ENCODE results near the gene SPA17.

Gene SPA17

GRCh38 chr11:124670732-124671131 is 3.0 kb upstream of the SPA17 start:
- Histone ChIP-seq H3K18ac (ENCODE audit: low read depth in 1 of 2, low read length in 2 of 2) (no peak overlapping the region), H2AFZ (ENCODE audit: low read depth, low read length) (no peak overlapping the region), H3K9me3 (ENCODE audit: control insufficient read depth, low read length) (no peaks in the 10 kb centered on the region), H3K23ac (ENCODE audit: low read length in 2 of 2) (no peak overlapping the region), H3K27me3 (ENCODE audit: control insufficient read depth in 1 of 2, insufficient read depth in 1 of 2, low read length in 2 of 2) (peaks cover 0 to 14% of the 10 kb centered on the region in 2 experiments), H3K4me3 (ENCODE audit: insufficient read depth in 1 of 2, low read depth in 1 of 2, low read length in 2 of 2) (no peak overlapping the region), H3K79me1 (replicated peaks; ENCODE audit: low read length, poor library complexity, severe bottlenecking) (peaks cover 2% of the 10 kb centered on the region), H4K91ac (ENCODE audit: low read length) (no peak overlapping the region), H2AK5ac (ENCODE audit: low read length, severe bottlenecking) (no peak overlapping the region), H3K36me3 (ENCODE audit: control insufficient read depth in 1 of 2, insufficient read depth in 2 of 2, low read depth in 1 of 2, low read length in 2 of 2) (peaks cover 0 to 18% of the 10 kb centered on the region in 2 experiments), H2BK5ac (ENCODE audit: low read depth, low read length, poor library complexity, severe bottlenecking) (no peak overlapping the region), H3K14ac (ENCODE audit: low read length in 2 of 2) (no peak overlapping the region), H2BK15ac (ENCODE audit: low read depth, poor library complexity, severe bottlenecking) (no peak overlapping the region), H4K8ac (ENCODE audit: low read length) (no peak overlapping the region), H3K4ac (ENCODE audit: low read depth in 1 of 2, low read length in 2 of 2) (no peak overlapping the region), H3K4me1 (ENCODE audit: control insufficient read depth, insufficient read depth, low read depth, low read length) (peaks cover 4% of the 10 kb centered on the region), H2BK12ac (ENCODE audit: low read length in 2 of 2) (no peak overlapping the region), H2BK120ac (ENCODE audit: low read depth, low read length) (no peak overlapping the region), H3K4me2 (ENCODE audit: low read length, poor library complexity, severe bottlenecking) (no peak overlapping the region), H3K27ac (ENCODE audit: low read length, poor library complexity, severe bottlenecking) (no peak overlapping the region), H3K9ac (ENCODE audit: low read length) (no peak overlapping the region)
- 58% methylated on average over 3 of the region's 3 CpGs for WGBS
- no peak for DNase-seq

GRCh38 chr11:124672536-124673215 is 1.0 kb upstream of the SPA17 start:
- no peak overlapping the region for H2BK15ac ChIP-seq (ENCODE audit: low read depth, poor library complexity, severe bottlenecking)
- WGBS = 84% methylated on average over 7 of the region's 7 CpGs

GRCh38 chr11:124674168-124674517 is 439 bp downstream of the SPA17 start:
- Histone ChIP-seq H2BK12ac (ENCODE audit: low read length in 2 of 2) (no peak overlapping the region), H3K79me1 (replicated peaks; ENCODE audit: low read length, poor library complexity, severe bottlenecking) (peaks cover 2% of the 10 kb centered on the region), H3K27me3 (ENCODE audit: control insufficient read depth in 1 of 2, insufficient read depth in 1 of 2, low read length in 2 of 2) (peaks cover 0 to 5% of the 10 kb centered on the region in 2 experiments), H4K8ac (ENCODE audit: low read length) (peak overlapping the region; percentile 67), H3K14ac (ENCODE audit: low read length in 2 of 2) (no peak overlapping the region), H3K18ac (ENCODE audit: low read depth in 1 of 2, low read length in 2 of 2) (no peak overlapping the region), H3K4me3 (ENCODE audit: insufficient read depth in 1 of 2, low read depth in 1 of 2, low read length in 2 of 2) (peak overlapping the region; percentile 71 to 89), H2AK5ac (ENCODE audit: low read length, severe bottlenecking) (no peak overlapping the region), H3K27ac (ENCODE audit: low read length, poor library complexity, severe bottlenecking) (no peak overlapping the region), H2AFZ (ENCODE audit: low read depth, low read length) (peak overlapping the region; percentile 6), H3K9me3 (ENCODE audit: control insufficient read depth, low read length) (no peaks in the 10 kb centered on the region), H3K9ac (ENCODE audit: low read length) (peak overlapping the region; percentile 97), H3K4me1 (ENCODE audit: control insufficient read depth, insufficient read depth, low read depth, low read length) (peaks cover 4% of the 10 kb centered on the region), H3K4ac (ENCODE audit: low read depth in 1 of 2, low read length in 2 of 2) (no peak overlapping the region), H3K23ac (ENCODE audit: low read length in 2 of 2) (no peak overlapping the region), H3K4me2 (ENCODE audit: low read length, poor library complexity, severe bottlenecking) (peak overlapping the region; percentile 69), H2BK5ac (ENCODE audit: low read depth, low read length, poor library complexity, severe bottlenecking) (no peak overlapping the region), H2BK120ac (ENCODE audit: low read depth, low read length) (no peak overlapping the region), H4K91ac (ENCODE audit: low read length) (no peak overlapping the region), H2BK15ac (ENCODE audit: low read depth, poor library complexity, severe bottlenecking) (no peak overlapping the region), H3K36me3 (ENCODE audit: control insufficient read depth in 1 of 2, insufficient read depth in 2 of 2, low read depth in 1 of 2, low read length in 2 of 2) (no peaks in the 10 kb centered on the region)
- 36% methylated on average over 18 of the region's 18 CpGs for WGBS
- DNase-seq = no peak

More at GRCh38 chr11:124672536-124673215, 1.0 kb upstream of the SPA17 start:
- DNase-seq = no peak
- Histone ChIP-seq H3K4me1 (ENCODE audit: control insufficient read depth, insufficient read depth, low read depth, low read length) (peaks cover 4% of the 10 kb centered on the region), H3K36me3 (ENCODE audit: control insufficient read depth in 1 of 2, insufficient read depth in 2 of 2, low read depth in 1 of 2, low read length in 2 of 2) (peaks cover 0 to 10% of the 10 kb centered on the region in 2 experiments), H3K23ac (ENCODE audit: low read length in 2 of 2) (no peak overlapping the region), H2BK120ac (ENCODE audit: low read depth, low read length) (no peak overlapping the region), H2BK5ac (ENCODE audit: low read depth, low read length, poor library complexity, severe bottlenecking) (no peak overlapping the region), H3K4me3 (ENCODE audit: insufficient read depth in 1 of 2, low read depth in 1 of 2, low read length in 2 of 2) (peak overlapping the region in 1 of 2 experiments; percentile 89), H2BK12ac (ENCODE audit: low read length in 2 of 2) (no peak overlapping the region), H3K14ac (ENCODE audit: low read length in 2 of 2) (no peak overlapping the region), H3K9ac (ENCODE audit: low read length) (peak overlapping the region; percentile 97), H3K27ac (ENCODE audit: low read length, poor library complexity, severe bottlenecking) (no peak overlapping the region), H4K8ac (ENCODE audit: low read length) (no peak overlapping the region), H2AK5ac (ENCODE audit: low read length, severe bottlenecking) (no peak overlapping the region), H3K9me3 (ENCODE audit: control insufficient read depth, low read length) (no peaks in the 10 kb centered on the region), H3K4me2 (ENCODE audit: low read length, poor library complexity, severe bottlenecking) (peak overlapping the region; percentile 54), H3K4ac (ENCODE audit: low read depth in 1 of 2, low read length in 2 of 2) (no peak overlapping the region), H4K91ac (ENCODE audit: low read length) (no peak overlapping the region), H3K27me3 (ENCODE audit: control insufficient read depth in 1 of 2, insufficient read depth in 1 of 2, low read length in 2 of 2) (peaks cover 0 to 9% of the 10 kb centered on the region in 2 experiments), H3K79me1 (replicated peaks; ENCODE audit: low read length, poor library complexity, severe bottlenecking) (peaks cover 2% of the 10 kb centered on the region), H2AFZ (ENCODE audit: low read depth, low read length) (no peak overlapping the region), H3K18ac (ENCODE audit: low read depth in 1 of 2, low read length in 2 of 2) (no peak overlapping the region)

GRCh38 chr11:124674571-124674970 is 867 bp downstream of the SPA17 start:
- no peak overlapping the region for H2AFZ ChIP-seq (ENCODE audit: low read depth, low read length)
- H3K4me3 ChIP-seq (ENCODE audit: insufficient read depth in 1 of 2, low read depth in 1 of 2, low read length in 2 of 2) = peak overlapping the region; percentile 71 to 89
- H3K79me1 ChIP-seq (replicated peaks; ENCODE audit: low read length, poor library complexity, severe bottlenecking) = peaks cover 2% of the 10 kb centered on the region
- no peak overlapping the region for H3K23ac ChIP-seq (ENCODE audit: low read length in 2 of 2)
- H3K36me3 ChIP-seq (ENCODE audit: control insufficient read depth in 1 of 2, insufficient read depth in 2 of 2, low read depth in 1 of 2, low read length in 2 of 2) = no peaks in the 10 kb centered on the region
- H3K14ac ChIP-seq (ENCODE audit: low read length in 2 of 2) = no peak overlapping the region
- no peak overlapping the region for H4K8ac ChIP-seq (ENCODE audit: low read length)
- no peak overlapping the region for H2BK15ac ChIP-seq (ENCODE audit: low read depth, poor library complexity, severe bottlenecking)
- no peak for DNase-seq
- peaks cover 0 to 5% of the 10 kb centered on the region in 2 experiments for H3K27me3 ChIP-seq (ENCODE audit: control insufficient read depth in 1 of 2, insufficient read depth in 1 of 2, low read length in 2 of 2)
- H2AK5ac ChIP-seq (ENCODE audit: low read length, severe bottlenecking) = no peak overlapping the region
- H3K9me3 ChIP-seq (ENCODE audit: control insufficient read depth, low read length) = no peaks in the 10 kb centered on the region
- 92% methylated on average over 5 of the region's 5 CpGs for WGBS
- H2BK5ac ChIP-seq (ENCODE audit: low read depth, low read length, poor library complexity, severe bottlenecking) = no peak overlapping the region
- peak overlapping the region; percentile 97 for H3K9ac ChIP-seq (ENCODE audit: low read length)
- H4K91ac ChIP-seq (ENCODE audit: low read length) = no peak overlapping the region
- no peak overlapping the region for H2BK12ac ChIP-seq (ENCODE audit: low read length in 2 of 2)
- no peak overlapping the region for H3K4ac ChIP-seq (ENCODE audit: low read depth in 1 of 2, low read length in 2 of 2)
- no peak overlapping the region for H3K18ac ChIP-seq (ENCODE audit: low read depth in 1 of 2, low read length in 2 of 2)
- H3K4me1 ChIP-seq (ENCODE audit: control insufficient read depth, insufficient read depth, low read depth, low read length) = peaks cover 4% of the 10 kb centered on the region
- H2BK120ac ChIP-seq (ENCODE audit: low read depth, low read length) = no peak overlapping the region
- no peak overlapping the region for H3K27ac ChIP-seq (ENCODE audit: low read length, poor library complexity, severe bottlenecking)
- H3K4me2 ChIP-seq (ENCODE audit: low read length, poor library complexity, severe bottlenecking) = no peak overlapping the region
